ENCODE measurements around the gene GUCY2F. TPM values are rescaled to one million over a fixed set of nuclear protein-coding genes. Genes with fewer than 3 reads are reported as not detected.

Gene GUCY2F
- total RNA-seq, 1 experiment from 2014 or later, result not detected

- no peak for TF ChIP-seq RAD21 (IDR thresholded peaks at IDR 0.05; ENCODE audit: low read depth)
- TF ChIP-seq EZH2phosphoT487 (IDR thresholded peaks at IDR 0.05; ENCODE audit: borderline replicate concordance), result no peak
- no peak for TF ChIP-seq ZFX (IDR thresholded peaks at IDR 0.05)
- no peak for TF ChIP-seq ATF3 (IDR thresholded peaks at IDR 0.05)
- no peak for TF ChIP-seq SRF (IDR thresholded peaks at IDR 0.05; ENCODE audit: low read depth)
- no peak for TF ChIP-seq ZBTB33 (IDR thresholded peaks at IDR 0.05; ENCODE audit: extremely low read depth, insufficient replicate concordance, low read length)
- no peak for TF ChIP-seq SP1 (IDR thresholded peaks at IDR 0.05; ENCODE audit: low read depth)
These were observed 16.5 kb upstream of the GUCY2F start (continued) for GRCh38 chrX:109498434-109498833.

DNA sequence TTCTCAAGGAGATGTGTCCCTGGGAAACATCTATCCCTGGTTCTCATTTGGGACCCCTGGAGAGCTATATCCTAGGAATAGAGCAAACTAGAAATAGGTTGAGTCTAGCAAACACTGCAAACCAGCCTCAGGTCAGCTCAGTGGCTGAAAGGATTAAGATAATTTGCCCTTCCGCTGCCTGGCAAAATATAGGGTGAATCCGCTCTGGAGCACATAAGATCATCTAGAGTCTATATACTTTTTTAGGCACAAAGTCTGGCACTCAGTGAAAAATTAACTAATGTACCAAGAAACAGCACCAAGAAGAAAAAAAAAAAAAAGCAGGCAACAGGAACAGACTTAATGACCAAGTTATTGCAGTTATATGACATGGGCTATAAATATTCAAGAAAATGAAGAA lies 7.3 kb upstream of the GUCY2F start:
- no peaks in the 10 kb centered on the region for H3K27me3 ChIP-seq (ENCODE audit: insufficient read depth, low read length)
- no peak for DNase-seq (ENCODE audit: low read depth, low spot score)
- no peaks in the 10 kb centered on the region for H3K9me3 ChIP-seq (ENCODE audit: control insufficient read depth in 1 of 2, insufficient read depth in 1 of 2, low read depth in 1 of 2, low read length in 2 of 2)
- H3K9ac ChIP-seq (ENCODE audit: low read length), result no peak overlapping the region
- H3K79me2 ChIP-seq (ENCODE audit: insufficient read depth, low read length), result no peaks in the 10 kb centered on the region
- H4K20me1 ChIP-seq (ENCODE audit: insufficient read depth), result no peaks in the 10 kb centered on the region
- intact Hi-C loops (cut with micrococcal nuclease), result loop anchor here (10.0 kb wide), 1 partner anchor 926 kb away; no protein-coding TSS in a partner anchor
- H2AFZ ChIP-seq (ENCODE audit: low read depth, low read length, poor library complexity, severe bottlenecking), result no peak overlapping the region
- ChIA-PET RAD21 (ENCODE audit: low non-redundant PET in 1 of 2, low total read pairs in 2 of 2, uncharacterized antibody in 2 of 2, unreplicated experiment in 2 of 2) (no interaction called here), CTCF (no interaction called here), POLR2A (no interaction called here)
- H3K27ac ChIP-seq (ENCODE audit: low read depth, low read length), result no peak overlapping the region
- no TSS peak for BruUV-seq (replicated peaks)
- H3K36me3 ChIP-seq (ENCODE audit: control insufficient read depth in 1 of 2, insufficient read depth in 2 of 2, low read length in 2 of 2), result no peaks in the 10 kb centered on the region
- ATAC-seq, result no peak
- no peak for TF ChIP-seq SIN3A (IDR thresholded peaks at IDR 0.05; ENCODE audit: low read depth)
- TF ChIP-seq POLR2AphosphoS5 (IDR thresholded peaks at IDR 0.05; ENCODE audit: low read depth, low read length), result no peak
- TF ChIP-seq EGR1 (IDR thresholded peaks at IDR 0.05; ENCODE audit: low read depth), result no peak
- no peak for TF ChIP-seq YY1 (IDR thresholded peaks at IDR 0.05; ENCODE audit: extremely low read depth, insufficient replicate concordance, low read depth, low read length)
- no peak for TF ChIP-seq ELF1 (IDR thresholded peaks at IDR 0.05; ENCODE audit: borderline replicate concordance, low read depth)
- no peak for TF ChIP-seq REST (IDR thresholded peaks at IDR 0.05; ENCODE audit: low read depth)
- no peak for TF ChIP-seq POLR2A (IDR thresholded peaks at IDR 0.05; ENCODE audit: borderline replicate concordance, extremely low read depth, insufficient read depth, insufficient read length)
- TF ChIP-seq CBX3 (IDR thresholded peaks at IDR 0.05; ENCODE audit: low read depth), result no peak
- TF ChIP-seq, protein P1, sequence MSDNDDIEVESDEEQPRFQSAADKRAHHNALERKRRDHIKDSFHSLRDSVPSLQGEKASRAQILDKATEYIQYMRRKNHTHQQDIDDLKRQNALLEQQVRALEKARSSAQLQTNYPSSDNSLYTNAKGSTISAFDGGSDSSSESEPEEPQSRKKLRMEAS (IDR thresholded peaks at IDR 0.05), result no peak
- TF ChIP-seq ZNF274 (IDR thresholded peaks at IDR 0.05; ENCODE audit: low read depth, low read length), result no peak
- TF ChIP-seq SP1 (IDR thresholded peaks at IDR 0.05; ENCODE audit: low read depth), result no peak
- no peak for TF ChIP-seq EZH2phosphoT487 (IDR thresholded peaks at IDR 0.05; ENCODE audit: borderline replicate concordance)
- no peak for TF ChIP-seq RAD21 (IDR thresholded peaks at IDR 0.05; ENCODE audit: low read depth)
- TF ChIP-seq JUND (IDR thresholded peaks at IDR 0.05), result no peak
- TF ChIP-seq EZH2 (IDR thresholded peaks at IDR 0.05), result no peak
- TF ChIP-seq CEBPB (IDR thresholded peaks at IDR 0.05; ENCODE audit: low read depth), result no peak
- TF ChIP-seq ZFX (IDR thresholded peaks at IDR 0.05), result no peak
- no peak for TF ChIP-seq ATF3 (IDR thresholded peaks at IDR 0.05)
- H3K9me2 ChIP-seq (ENCODE audit: insufficient read depth), result no peaks in the 10 kb centered on the region
- H3K4me2 ChIP-seq (ENCODE audit: low read length), result no peak overlapping the region
- no peaks in the 10 kb centered on the region for H3K4me1 ChIP-seq (ENCODE audit: control insufficient read depth in 1 of 2, insufficient read depth in 2 of 2, low read length in 2 of 2)
- no peak overlapping the region for H3K4me3 ChIP-seq (replicated peaks in 1 of 2; ENCODE audit: low read depth in 1 of 2, low read length in 2 of 2)
